LoVo (cell line): Measurements from ENCODE around the gene RPA3.

Experiments
- DNase-seq: peaks from one replicate; pipeline ENCODE4 v3.0.0-alpha.2; 2016; ENCODE audit warnings: low spot score

RPA3 gene

GRCh38 chr7:7718492-7718891, at the start of gene RPA3:
RPA3 (minus strand) TSS chr7:7718607; CDS start chr7:7640418, 78,189 bp downstream.
- no peak for DNase-seq

- DNase-seq = no peak
Observed at GRCh38 chr7:7766671-7767070, 48.3 kb upstream of the RPA3 start.

GRCh38 chr7:7765422-7765821, 47.0 kb upstream of the RPA3 start:
- peak; percentile 30 for DNase-seq

- DNase-seq = no peak
Observed at GRCh38 chr7:7764520-7765396, 46.4 kb upstream of the RPA3 start.

GRCh38 chr7:7761974-7762779, 43.8 kb upstream of the RPA3 start:
- DNase-seq = peak; percentile 56

DNA sequence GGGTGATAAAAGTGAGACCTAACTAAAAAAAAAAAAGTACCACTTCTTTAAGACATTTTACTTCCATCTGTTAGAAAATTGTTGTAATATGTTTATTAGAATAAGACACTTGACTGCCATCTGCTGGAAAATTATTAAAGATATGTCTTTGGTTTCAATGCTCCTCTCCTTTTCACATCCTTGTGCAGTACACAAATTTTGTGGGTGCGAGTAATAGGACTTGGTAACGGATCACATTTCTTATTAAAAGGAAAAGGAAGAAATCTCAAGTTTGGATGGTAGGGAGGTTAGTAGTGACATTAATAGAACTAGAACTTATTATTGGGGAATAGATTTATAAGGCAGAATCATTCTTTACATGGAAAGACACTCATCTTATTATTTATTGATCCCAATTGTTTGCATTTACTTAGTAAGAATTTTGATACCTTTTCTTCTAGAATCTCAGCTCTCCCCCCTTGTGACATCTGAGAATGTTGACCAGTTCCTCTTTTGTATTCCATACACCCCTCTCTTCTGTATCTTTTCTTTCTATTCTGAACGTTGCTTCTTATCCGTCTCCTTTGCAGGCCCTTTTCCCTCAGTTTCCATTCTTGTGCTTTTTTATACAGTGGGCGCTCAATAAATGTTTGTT, 43.0 kb upstream of the RPA3 start:
- DNase-seq = peak; percentile 61

GRCh38 chr7:7757576-7757975, 39.2 kb upstream of the RPA3 start:
- no peak for DNase-seq

GRCh38 chr7:7756577-7756976, 38.2 kb upstream of the RPA3 start:
- no peak for DNase-seq

DNA sequence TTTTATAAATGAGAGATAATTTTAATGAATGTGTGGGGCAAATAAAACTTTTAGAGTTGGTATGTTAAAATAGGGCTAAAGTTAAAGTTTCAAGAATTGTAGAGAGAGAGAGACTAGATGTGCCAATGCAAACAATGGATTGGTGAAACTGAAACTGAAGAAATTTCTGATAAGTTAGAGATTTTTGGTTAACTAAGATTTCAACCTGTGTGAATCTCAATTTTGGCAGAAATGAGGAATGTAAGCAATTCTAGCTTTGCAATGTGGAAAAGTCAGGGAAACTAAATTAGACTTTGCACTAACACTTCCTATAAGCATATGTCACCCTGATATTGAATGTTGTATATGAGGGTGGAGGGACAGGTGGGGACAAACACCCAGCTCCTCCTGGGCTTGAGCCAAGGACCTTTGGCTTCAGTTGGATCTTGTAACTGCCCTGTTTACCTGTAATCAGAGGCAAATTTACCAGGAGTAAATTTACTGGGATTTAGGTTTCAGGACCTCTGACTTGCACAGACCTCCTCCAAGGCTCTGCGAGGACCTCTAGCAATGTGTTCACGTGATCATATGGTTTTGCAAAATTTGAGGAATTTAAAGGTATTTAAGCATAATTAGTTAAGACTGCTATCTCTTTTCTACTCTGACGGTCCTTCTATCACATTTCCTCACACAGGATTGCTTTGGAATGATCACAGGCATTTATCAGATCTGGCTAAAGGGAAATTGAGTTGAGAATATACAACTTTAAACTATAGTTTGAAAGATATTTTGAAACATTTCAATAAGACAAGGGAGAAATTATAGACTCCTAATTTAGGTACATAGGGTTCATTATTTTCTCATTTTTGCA, 33.1 kb upstream of the RPA3 start:
- DNase-seq = no peak

GRCh38 chr7:7750571-7751242, 32.3 kb upstream of the RPA3 start:
- DNase-seq = no peak

GRCh38 chr7:7746458-7746857, 28.1 kb upstream of the RPA3 start:
- DNase-seq = peak; percentile 36

GRCh38 chr7:7745966-7746365, 27.6 kb upstream of the RPA3 start:
- DNase-seq = no peak

GRCh38 chr7:7745258-7745657, 26.9 kb upstream of the RPA3 start:
- DNase-seq = no peak

DNA sequence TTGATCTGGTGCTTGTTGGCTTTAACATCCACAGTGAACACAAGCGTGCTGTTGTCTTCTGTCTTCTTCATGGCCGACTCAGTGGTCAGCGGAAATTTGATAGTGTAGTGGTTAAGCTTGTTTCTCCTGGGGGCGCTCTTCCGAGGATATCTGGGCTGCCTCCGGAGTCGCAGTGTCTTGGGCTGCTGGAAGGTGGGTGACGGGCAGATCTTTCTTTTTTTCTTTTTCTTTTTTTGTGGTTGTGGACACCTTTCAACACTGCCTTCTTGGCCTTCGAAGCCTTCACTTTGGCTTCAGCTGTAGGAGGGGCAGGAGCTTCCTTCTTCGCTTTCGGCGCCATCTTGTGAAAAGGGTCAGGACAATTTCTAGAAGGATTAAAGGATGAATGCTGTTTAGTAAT, 23.8 kb upstream of the RPA3 start:
- no peak for DNase-seq

DNA sequence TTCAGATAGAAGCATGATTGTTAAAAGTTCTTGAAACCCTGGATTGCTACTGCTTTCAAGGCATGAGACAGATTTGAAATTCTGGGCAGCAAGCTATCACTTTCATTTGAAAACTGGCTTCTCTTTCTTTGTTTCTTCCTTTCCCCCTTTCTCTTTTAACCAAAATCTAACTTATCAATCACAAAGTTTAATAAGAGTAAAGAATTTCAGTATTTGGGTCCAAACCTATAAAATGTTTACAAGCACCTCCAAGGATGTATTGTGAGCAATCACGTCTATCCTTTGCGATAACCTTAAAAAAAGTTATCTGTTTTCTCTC, 21.6 kb upstream of the RPA3 start:
- no peak for DNase-seq

DNA sequence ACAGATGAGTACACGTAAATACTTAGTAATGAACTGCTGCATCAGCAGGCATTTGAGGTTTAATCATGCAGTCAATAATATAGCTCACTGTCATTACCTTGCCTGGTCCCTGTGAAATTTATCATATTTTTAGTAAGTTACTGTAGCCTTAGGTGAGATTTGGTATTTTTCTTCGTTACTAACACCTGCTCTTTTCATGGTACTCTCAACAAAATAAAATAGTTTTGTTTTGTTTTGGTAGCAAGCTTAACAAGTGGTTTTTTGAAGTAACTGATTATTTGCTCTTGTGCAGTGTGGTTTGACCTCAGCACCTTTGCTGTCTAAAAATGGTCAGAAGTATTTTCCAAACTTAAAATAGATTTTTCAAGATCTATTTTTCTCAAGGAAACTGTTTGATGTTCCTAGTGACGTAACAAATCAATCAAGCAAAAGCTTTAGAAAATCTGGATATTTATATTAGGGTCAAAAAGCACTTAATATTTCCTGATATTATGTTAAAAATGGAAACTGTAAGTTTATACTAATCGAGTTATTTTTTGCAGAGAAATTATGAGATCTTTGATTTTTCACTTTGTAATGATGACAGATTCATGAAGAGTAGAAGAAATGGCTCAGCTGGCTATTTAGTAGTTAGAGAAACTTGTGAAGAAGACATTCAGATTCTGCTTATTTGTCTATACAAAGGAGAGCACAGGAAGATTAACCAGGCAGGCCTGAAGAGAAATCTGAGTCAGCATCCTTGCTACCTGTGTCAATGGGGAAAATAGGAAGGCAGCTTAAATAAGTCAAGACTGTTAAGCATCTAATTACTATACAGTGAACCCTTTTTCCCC, 21.0 kb upstream of the RPA3 start:
- DNase-seq = no peak

GRCh38 chr7:7738622-7739021, 20.2 kb upstream of the RPA3 start:
- no peak for DNase-seq

DNA sequence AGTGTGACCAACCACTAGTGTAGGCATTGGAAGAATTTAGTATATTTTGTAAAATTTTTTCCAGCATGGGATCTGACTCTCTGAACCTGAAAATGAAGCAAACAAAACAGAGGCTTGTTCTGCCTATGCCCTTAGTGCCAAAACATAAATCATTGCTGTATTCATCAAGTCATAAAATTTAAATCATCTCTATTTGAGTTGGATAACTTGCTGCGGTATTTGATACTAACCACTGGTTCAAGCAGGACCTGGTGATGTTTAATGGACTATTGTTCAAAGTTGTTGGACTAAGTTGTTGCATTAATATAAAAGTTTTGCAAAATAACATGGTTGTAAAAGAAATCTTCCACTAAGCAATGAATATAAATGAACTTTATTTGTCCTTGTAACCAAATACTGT, 19.8 kb upstream of the RPA3 start:
- DNase-seq = no peak

- DNase-seq = no peak
Observed at GRCh38 chr7:7737674-7738073, 19.3 kb upstream of the RPA3 start.

DNA sequence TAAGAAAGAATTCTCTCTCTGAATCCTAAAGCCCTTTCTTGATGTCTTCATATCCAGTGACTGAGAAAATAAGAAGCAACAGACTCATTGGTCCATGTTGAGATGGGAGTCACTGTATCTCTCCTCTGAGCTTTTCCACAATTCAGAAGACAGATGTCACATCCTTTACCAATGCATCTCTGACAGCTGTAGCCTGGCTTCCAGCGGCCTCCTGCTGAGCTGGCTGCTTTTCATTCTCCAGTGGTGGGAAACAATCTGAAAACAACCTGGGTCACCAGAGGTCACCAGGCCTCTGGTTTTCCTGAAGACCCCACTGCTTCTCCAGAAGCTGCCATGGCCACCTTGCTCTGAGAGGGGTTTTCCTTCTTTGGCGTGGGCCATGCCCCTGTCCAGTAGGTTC, 18.3 kb upstream of the RPA3 start:
- DNase-seq = no peak
